Esophagus squamous epithelium (tissue), 4 donors: ENCODE data around the gene SFXN5.

Experiments
- POLR2A ChIP-seq, 4 donors: fragments of 450-650 bp; IDR thresholded peaks; one replicate each; pipeline ENCODE4 v1.6.1; 2017; ENCODE audit warnings: antibody characterized with exemption in 4 of 4, mild to moderate bottlenecking in 4 of 4, moderate library complexity in 3 of 4
- TF ChIP-seq, protein P1 (sequence below), 6 experiments: fragments of 450-650 bp in 4 of 6; fragments of 200-600 bp in 2 of 6; sonication (generic) in 2 of 6; IDR thresholded peaks; one replicate each; pipeline ENCODE4 v1.5.1; 2016 to 2019; ENCODE audit warnings: antibody characterized with exemption in 6 of 6, mild to moderate bottlenecking in 4 of 6, moderate library complexity in 4 of 6

DNA sequence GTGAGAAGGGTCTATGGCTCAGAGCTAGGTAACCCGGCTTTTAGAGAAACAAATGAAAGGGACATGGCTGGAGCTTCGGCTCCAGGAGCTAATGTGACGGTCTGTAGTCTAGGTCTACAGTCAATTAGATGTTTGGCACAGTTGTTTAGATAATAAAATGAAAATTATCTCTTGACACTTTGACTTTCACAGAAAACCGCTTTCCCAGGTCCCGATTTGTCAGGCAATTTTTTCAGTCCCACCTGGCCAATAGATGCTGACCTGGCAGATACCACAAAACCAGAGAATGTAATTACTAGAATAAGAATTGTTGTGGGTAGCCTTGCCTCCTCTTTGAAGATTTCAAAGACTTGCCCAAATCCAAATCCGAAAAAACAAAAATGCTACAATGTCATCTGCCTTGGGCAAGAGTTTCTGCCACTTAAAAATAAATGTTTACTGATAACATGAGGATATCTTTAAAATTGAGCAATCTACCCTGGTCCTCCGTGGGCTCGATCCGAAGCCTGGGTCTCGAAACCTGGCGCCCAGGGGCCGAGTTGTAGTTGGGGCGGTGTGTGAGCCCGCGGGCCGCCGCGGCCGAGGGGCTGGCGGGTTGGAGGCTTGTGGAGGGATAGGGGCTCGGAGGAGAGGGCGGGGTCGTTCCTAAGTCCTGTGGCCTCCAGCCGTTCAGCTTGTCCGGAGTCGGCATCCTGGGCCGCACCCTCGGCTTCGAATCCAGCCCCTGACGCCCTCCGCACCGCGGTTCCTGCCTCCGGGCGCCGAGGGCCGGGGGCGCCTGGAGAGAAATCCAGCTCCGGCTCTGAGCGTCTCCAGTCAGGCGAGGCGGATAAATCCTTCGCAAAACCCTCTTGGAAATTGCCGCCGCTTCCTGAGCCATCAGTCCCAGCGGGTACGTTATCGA is 151.8 kb downstream of the SFXN5 start:
- no peak for TF ChIP-seq POLR2A (IDR thresholded peaks at IDR 0.05)
- TF ChIP-seq, protein P1, sequence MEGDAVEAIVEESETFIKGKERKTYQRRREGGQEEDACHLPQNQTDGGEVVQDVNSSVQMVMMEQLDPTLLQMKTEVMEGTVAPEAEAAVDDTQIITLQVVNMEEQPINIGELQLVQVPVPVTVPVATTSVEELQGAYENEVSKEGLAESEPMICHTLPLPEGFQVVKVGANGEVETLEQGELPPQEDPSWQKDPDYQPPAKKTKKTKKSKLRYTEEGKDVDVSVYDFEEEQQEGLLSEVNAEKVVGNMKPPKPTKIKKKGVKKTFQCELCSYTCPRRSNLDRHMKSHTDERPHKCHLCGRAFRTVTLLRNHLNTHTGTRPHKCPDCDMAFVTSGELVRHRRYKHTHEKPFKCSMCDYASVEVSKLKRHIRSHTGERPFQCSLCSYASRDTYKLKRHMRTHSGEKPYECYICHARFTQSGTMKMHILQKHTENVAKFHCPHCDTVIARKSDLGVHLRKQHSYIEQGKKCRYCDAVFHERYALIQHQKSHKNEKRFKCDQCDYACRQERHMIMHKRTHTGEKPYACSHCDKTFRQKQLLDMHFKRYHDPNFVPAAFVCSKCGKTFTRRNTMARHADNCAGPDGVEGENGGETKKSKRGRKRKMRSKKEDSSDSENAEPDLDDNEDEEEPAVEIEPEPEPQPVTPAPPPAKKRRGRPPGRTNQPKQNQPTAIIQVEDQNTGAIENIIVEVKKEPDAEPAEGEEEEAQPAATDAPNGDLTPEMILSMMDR (IDR thresholded peaks at IDR 0.05) = no peak
